Endothelial cell of umbilical vein (primary cell): Measurements from ENCODE around the gene GAS2L2.

ENCODE experiments used
- CTCF ChIP-seq, 2 donors: IDR thresholded peaks; 1 replicate in 1 of 2; 2 replicates in 1 of 2; pipeline ENCODE4 v1.5.1; 2011; ENCODE audit warnings: low read length in 2 of 2, mild to moderate bottlenecking in 2 of 2, moderate library complexity in 2 of 2, control low read depth in 1 of 2, inconsistent platforms in 1 of 2, low read depth in 1 of 2; ENCODE audit not compliant: insufficient read depth in 1 of 2; ENCODE audit errors: extremely low read depth in 1 of 2
- EZH2 ChIP-seq: IDR thresholded peaks from 2 replicates; pipeline ENCODE4 v1.6.1; 2012; ENCODE audit warnings: borderline replicate concordance, low read depth, mild to moderate bottlenecking, moderate library complexity, low read length, inconsistent platforms; ENCODE audit not compliant: severe bottlenecking
- FOS ChIP-seq: IDR thresholded peaks from 2 replicates; pipeline ENCODE4 v1.6.1; 2011; ENCODE audit warnings: mild to moderate bottlenecking, low read length, moderate library complexity, borderline replicate concordance; ENCODE audit not compliant: insufficient read depth
- GATA2 ChIP-seq: IDR thresholded peaks from 2 replicates; pipeline ENCODE4 v1.7.0; 2011; ENCODE audit warnings: low read depth, mild to moderate bottlenecking, moderate library complexity, mixed read lengths, low read length; ENCODE audit not compliant: insufficient read length, insufficient read depth
- MAX ChIP-seq: IDR thresholded peaks from 2 replicates; pipeline ENCODE4 v1.6.1; 2011; ENCODE audit not compliant: insufficient read depth, insufficient read length
- MYC ChIP-seq: IDR thresholded peaks from one replicate; pipeline ENCODE4 v1.6.1; 2011; ENCODE audit warnings: mild to moderate bottlenecking, low read depth, low read length
- POLR2A ChIP-seq: IDR thresholded peaks from 2 replicates; pipeline ENCODE4 v1.6.1; 2012; ENCODE audit warnings: low read depth, mild to moderate bottlenecking, control low read depth, low read length
- POLR2AphosphoS5 ChIP-seq: IDR thresholded peaks from 2 replicates; pipeline ENCODE4 v1.6.1; 2012; ENCODE audit warnings: low read depth, mild to moderate bottlenecking, control low read depth, low read length, moderate library complexity; ENCODE audit not compliant: insufficient read depth

GRCh38 chr17:35778641-35779196, 25.7 kb upstream of the GAS2L2 start:
- TF ChIP-seq EZH2 (no peak), MYC (no peak), FOS (no peak), POLR2AphosphoS5 (no peak), POLR2A (no peak), CTCF (IDR thresholded peaks at IDR 0.05; ENCODE audit: extremely low read depth in 1 of 2, insufficient read depth in 1 of 2, low read depth in 1 of 2, low read length in 2 of 2) (no peak), MAX (no peak), GATA2 (no peak)
